Adrenal gland (tissue), 5 donors: ENCODE measurements around the gene SPINK4.

Source experiments
- CTCF ChIP-seq, 6 experiments: fragments of 450-650 bp in 4 of 6; fragments of 200-600 bp in 2 of 6; sonication (generic) in 1 of 6; IDR thresholded peaks; 1 replicate in 5 of 6; 2 replicates in 1 of 6; pipeline versions ENCODE4 v1.5.1 to v1.8.0; 2016 to 2021; ENCODE audit warnings: antibody characterized with exemption in 6 of 6, mild to moderate bottlenecking in 2 of 6, moderate library complexity in 1 of 6
- POLR2A ChIP-seq, 2 donors: fragments of 450-650 bp; IDR thresholded peaks; one replicate each; pipeline ENCODE4 v1.6.1; 2017; ENCODE audit warnings: antibody characterized with exemption in 2 of 2, mild to moderate bottlenecking in 2 of 2, moderate library complexity in 1 of 2
- donor health status: DM: no; HTN: no; CAD: no.

DNA sequence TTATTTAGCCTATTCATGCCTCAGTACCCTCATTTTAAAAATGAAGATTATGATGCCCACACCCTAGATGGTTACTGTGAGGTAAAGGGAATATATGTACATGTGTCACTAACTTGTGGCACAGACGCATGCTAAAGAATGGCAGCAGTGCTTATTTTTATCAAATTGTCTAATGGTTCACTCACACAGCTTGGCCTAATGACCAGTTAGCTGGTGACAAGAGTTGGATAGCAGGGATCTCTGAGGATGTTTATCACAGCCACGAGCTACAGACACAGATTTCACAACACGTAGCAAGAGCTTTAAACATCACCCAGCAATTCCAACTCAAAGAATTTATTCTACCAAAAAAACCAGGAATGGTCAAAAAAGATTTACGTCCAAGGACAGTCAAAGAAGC is 17.3 kb downstream of the SPINK4 start:
- TF ChIP-seq CTCF (IDR thresholded peaks at IDR 0.05) (no peak), POLR2A (IDR thresholded peaks at IDR 0.05) (no peak)
